IPS DF 6.9 (cell line): ENCODE measurements around the gene FNBP1.

Experiments used
- DNase-seq: peaks from one replicate; pipeline ENCODE4 v3.0.0-alpha.2; 2013; ENCODE audit warnings: low read depth, low spot score
- H3K27ac ChIP-seq: one replicate; pipeline ENCODE4 v1.5.1; 2013; ENCODE audit warnings: low read length, control low read depth
- H3K27me3 ChIP-seq: 2 replicates; pipeline ENCODE4 v1.6.1; 2013; ENCODE audit warnings: mild to moderate bottlenecking, low read length; ENCODE audit not compliant: control insufficient read depth, insufficient read depth
- H3K36me3 ChIP-seq: 2 replicates; pipeline ENCODE4 v1.6.1; 2013; ENCODE audit warnings: low read length; ENCODE audit not compliant: control insufficient read depth, insufficient read depth
- H3K4me1 ChIP-seq: 2 replicates; pipeline ENCODE4 v1.6.1; 2013; ENCODE audit warnings: low read length; ENCODE audit not compliant: control insufficient read depth, insufficient read depth
- H3K4me3 ChIP-seq: 2 replicates; pipeline ENCODE4 v1.5.1; 2013; ENCODE audit warnings: mild to moderate bottlenecking, low read length
- H3K9me3 ChIP-seq: 2 replicates; pipeline ENCODE4 v1.6.1; 2013; ENCODE audit warnings: low read length, inconsistent platforms; ENCODE audit not compliant: control insufficient read depth, insufficient read depth
- WGBS: extraction: QIAGEN DNeasy Blood & Tissue Kit; methylation state at CpG from one replicate; pipeline ENCODE4 v1.1.7; 2013; ENCODE audit warnings: mixed read lengths, missing lambda C conversion rate; ENCODE audit not compliant: insufficient read length, insufficient coverage; 5-methylcytosine and 5-hydroxymethylcytosine counted together

Gene FNBP1

DNA sequence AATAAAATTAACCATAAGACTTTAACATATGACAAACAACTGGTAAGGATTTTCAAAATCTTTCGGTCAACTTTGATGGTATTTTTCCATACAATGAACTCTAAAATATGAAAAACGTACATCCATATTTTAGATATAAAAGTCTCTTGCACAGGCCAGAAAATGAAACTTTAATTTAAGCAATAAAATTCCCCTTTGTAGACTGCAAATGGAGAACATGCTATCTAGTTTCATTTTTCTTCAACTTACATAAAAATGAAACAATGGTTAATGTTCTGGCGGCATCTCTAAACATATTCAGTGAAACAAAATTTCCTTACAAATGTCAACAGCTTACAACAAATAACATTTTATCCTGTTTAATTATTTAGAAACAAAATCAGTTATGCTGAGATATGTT is 123.7 kb downstream of the FNBP1 start:
- Histone ChIP-seq H3K27me3 (no peaks in the 10 kb centered on the region), H3K4me1 (no peaks in the 10 kb centered on the region), H3K4me3 (no peak overlapping the region), H3K36me3 (no peaks in the 10 kb centered on the region), H3K9me3 (no peaks in the 10 kb centered on the region), H3K27ac (no peak overlapping the region)
- no peak for DNase-seq
- WGBS, result no CpG with 5 or more reads among the region's 3 CpGs

DNA sequence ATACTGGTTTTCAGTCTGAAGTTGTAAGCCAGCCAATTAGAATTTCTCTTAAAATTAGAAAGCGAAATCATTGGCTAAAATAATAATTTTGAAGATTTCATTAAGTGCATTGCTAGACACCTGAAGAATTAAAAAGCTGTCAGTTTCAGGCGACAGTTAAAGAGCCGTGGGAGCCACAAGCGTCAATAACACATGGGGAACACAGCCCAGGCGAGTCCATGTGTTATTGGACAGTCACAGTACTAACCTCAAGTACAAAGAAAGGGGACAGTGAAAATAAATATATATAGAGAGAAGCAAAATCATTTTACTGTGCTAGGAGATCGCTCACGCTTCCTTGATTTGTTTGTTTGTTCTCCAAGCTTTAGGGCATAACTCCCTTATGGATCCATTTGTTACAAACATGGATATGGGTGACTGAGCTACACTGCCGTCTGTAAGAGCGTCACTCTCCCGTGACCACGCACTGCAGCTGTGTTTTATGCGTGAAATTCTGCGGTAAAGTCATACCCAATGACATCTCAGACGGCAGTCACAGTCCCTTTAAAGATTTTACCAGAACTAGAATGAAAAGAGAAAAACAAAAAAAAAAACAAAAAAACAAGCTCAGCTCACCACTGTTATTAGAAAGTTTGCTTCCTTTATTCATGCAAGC is 124.6 kb downstream of the FNBP1 start:
- Histone ChIP-seq H3K27me3 (no peaks in the 10 kb centered on the region), H3K9me3 (no peaks in the 10 kb centered on the region), H3K4me3 (no peak overlapping the region), H3K4me1 (no peaks in the 10 kb centered on the region), H3K36me3 (no peaks in the 10 kb centered on the region), H3K27ac (no peak overlapping the region)
- no peak for DNase-seq
- WGBS, result no CpG with 5 or more reads among the region's 14 CpGs

DNA sequence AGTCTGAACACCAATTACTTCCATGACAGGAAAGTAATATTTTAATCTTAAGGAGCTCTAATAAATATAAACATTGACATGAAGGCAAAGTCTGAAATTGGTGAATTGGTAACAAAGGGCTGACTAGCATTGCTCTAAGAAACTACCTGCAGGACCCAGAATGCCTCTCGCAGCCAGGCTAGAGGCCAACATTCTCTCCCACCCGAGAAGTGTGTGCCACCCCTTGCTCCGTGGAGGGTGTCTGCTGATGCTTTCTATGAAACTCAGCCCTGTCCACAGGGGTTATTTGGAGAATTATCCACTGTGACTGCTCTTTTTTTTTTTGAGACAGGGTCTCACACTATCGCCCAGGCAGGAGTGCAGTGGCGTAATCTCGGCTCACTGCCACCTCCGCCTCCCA is 126.3 kb downstream of the FNBP1 start:
- H3K4me3 ChIP-seq, result no peak overlapping the region
- H3K4me1 ChIP-seq, result no peaks in the 10 kb centered on the region
- H3K36me3 ChIP-seq, result no peaks in the 10 kb centered on the region
- WGBS, result no CpG with 5 or more reads among the region's 7 CpGs
- no peak overlapping the region for H3K27ac ChIP-seq
- H3K27me3 ChIP-seq, result no peaks in the 10 kb centered on the region
- no peak for DNase-seq
- H3K9me3 ChIP-seq, result no peaks in the 10 kb centered on the region

DNA sequence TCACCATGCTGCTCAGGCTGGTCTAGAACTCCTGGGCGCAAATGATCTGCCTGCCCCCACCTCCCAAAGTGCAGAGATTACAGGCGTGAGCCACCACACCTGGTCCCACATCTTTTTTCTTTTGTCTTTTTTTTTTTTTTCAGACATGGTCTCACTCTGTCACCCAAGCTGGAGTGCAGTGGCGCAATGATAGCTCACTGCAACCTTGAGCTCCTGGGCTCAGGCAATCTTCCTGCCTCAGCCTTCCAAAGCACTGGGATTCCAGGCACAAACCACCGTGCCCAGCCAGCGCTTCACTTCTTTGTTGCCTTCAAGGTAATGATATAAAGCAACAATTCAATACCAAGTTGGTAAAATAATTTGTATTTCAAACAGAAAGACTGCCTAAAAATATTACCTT is 128.9 kb downstream of the FNBP1 start:
- WGBS, result no CpG with 5 or more reads among the region's 5 CpGs
- no peaks in the 10 kb centered on the region for H3K36me3 ChIP-seq
- peaks cover under 1% of the 10 kb centered on the region; the same call in 1 of the 2 replicates for H3K4me1 ChIP-seq
- no peak for DNase-seq
- H3K27me3 ChIP-seq, result no peaks in the 10 kb centered on the region
- no peaks in the 10 kb centered on the region for H3K9me3 ChIP-seq
- no peak overlapping the region for H3K27ac ChIP-seq
- no peak overlapping the region for H3K4me3 ChIP-seq

DNA sequence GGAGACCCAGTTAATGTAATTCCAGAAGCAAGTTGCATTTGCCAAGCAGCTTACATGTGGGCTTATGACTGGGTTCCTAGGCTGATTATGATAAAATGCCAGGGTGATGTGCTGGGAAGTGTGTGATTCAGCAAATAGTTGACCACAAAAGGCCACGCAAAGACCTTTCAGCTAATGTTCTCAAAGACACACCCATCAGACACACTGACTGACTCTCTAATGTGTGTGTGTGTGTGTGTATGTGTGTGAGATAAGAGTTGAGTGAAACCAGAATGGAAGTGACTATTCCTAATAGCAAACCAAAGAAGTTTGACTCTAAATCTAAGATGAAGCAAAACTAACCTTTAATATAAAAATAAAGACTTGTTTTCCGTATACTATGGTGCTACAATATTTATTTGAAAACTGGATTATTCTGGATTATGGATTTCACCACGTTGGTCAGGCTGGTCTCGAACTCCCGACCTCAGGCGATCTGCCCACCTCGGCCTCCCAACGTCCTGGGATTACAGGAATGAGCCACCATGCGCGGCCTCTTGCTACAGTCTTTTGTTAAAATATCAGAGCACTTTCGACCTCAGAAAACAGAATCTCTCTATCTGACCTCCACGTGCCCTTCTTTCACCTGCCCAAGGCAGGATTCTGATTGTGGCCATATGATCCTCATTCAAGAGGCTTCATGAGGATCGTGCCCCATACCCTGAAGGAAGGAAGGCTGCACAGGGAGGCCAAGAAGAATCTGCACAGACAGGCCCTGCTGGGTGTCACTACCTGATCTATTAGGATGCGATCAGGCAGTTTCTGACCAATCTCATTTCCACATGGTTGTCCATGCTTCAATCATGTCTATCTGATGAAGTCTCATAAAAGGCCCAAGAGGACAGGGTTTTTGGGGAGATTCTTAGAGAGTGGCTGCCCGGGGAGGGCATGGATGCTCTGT is 132.1 kb downstream of the FNBP1 start:
- Histone ChIP-seq H3K27ac (no peak overlapping the region), H3K4me1 (peaks cover 2% of the 10 kb centered on the region; the same call in 1 of the 2 replicates), H3K9me3 (no peaks in the 10 kb centered on the region), H3K36me3 (no peaks in the 10 kb centered on the region), H3K4me3 (no peak overlapping the region), H3K27me3 (no peaks in the 10 kb centered on the region)
- WGBS, result no CpG with 5 or more reads among the region's 15 CpGs
- DNase-seq, result no peak

DNA sequence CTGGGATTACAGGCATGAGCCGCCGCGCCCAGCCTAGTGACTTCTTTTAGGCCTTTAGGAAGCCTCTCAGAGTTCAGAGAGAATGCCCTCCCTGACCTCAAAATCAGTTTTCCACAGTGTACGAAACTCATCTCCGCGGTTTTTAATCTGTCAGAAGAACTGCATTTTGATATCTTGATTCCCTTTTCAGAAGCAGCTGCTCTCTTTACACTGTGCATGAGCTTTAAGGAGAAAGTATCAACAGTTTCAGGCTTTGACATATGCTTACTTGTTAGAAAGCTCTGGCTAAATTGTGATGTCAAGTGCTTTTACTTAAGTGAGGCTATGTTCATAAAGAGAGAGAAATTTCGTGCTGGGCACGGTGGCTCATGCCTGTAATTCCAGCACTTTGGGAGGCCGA is 133.1 kb downstream of the FNBP1 start:
- Histone ChIP-seq H3K36me3 (no peaks in the 10 kb centered on the region), H3K9me3 (no peaks in the 10 kb centered on the region), H3K4me1 (peaks cover 2% of the 10 kb centered on the region; the same call in 1 of the 2 replicates), H3K27ac (no peak overlapping the region), H3K4me3 (no peak overlapping the region), H3K27me3 (no peaks in the 10 kb centered on the region)
- no peak for DNase-seq
- WGBS, result no CpG with 5 or more reads among the region's 9 CpGs

DNA sequence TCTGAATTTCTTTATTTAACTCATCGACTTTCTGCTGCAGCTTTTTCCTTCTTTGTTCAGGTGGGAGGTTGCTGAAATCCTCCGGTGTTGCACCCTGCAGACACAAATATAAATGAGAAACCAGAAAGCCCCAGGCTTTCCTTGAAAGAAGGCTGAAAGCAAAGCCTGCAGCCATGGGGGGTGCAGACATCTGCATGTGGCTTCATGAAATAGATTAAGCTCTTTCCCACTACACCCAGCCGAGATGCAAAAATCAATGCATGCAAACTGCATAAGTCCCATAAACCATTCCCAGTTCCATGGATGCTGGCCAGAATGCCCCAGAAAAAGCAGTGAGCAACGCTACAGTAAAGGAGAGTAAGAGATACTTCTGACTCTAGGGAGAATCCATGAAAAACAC is 134.1 kb downstream of the FNBP1 start:
- WGBS, result no CpG with 5 or more reads among the region's 4 CpGs
- Histone ChIP-seq H3K4me1 (peaks cover 2% of the 10 kb centered on the region; the same call in 1 of the 2 replicates), H3K36me3 (no peaks in the 10 kb centered on the region), H3K9me3 (no peaks in the 10 kb centered on the region), H3K27ac (no peak overlapping the region), H3K4me3 (no peak overlapping the region), H3K27me3 (no peaks in the 10 kb centered on the region)
- DNase-seq, result no peak

DNA sequence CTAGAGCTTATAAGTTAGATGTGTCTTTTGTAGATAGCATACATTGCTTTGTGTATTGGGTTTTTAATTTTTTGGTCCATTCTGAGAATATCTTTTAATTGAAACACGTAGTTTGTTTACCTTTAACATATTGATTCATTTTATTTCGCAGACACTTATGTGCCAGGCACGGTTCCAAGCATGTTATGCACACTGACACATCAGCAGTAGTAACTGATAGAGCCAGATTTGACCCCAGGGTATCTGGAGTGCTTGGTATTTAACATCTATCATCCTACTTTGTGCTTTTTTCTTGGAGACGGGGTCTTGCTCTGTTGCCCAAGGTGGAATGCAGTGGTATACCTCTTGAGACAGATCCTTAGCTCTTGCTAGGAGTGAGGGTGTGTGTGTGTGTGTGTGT is 135.8 kb downstream of the FNBP1 start:
- no peak for DNase-seq

DNA sequence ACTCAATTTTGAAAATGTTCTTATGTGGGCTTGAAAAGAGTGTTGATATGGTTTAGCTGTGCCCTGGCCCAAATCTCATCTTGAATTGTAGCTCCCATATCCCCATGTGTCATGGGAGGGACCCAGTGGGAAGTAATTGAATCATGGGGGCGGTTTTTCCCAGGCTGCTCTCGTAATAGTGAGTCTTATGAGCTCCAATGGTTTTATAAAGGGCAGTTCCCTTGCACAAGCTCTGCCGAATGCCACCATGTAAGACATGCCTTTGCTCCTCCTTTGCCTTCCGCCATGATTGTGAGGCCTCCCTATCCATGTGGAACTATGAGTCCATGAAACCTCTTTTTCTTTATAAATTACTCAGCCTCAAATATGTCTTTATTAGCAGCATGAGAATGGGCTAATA is 136.7 kb downstream of the FNBP1 start:
- Histone ChIP-seq H3K27ac (no peak overlapping the region), H3K9me3 (no peaks in the 10 kb centered on the region), H3K4me1 (peaks cover 2% of the 10 kb centered on the region; the same call in 1 of the 2 replicates), H3K27me3 (no peaks in the 10 kb centered on the region), H3K4me3 (no peak overlapping the region), H3K36me3 (no peaks in the 10 kb centered on the region)
- WGBS, result no CpG with 5 or more reads among the region's 4 CpGs
- no peak for DNase-seq

More for the DNA sequence above, 135.8 kb downstream of the FNBP1 start:
- no CpG with 5 or more reads among the region's 4 CpGs for WGBS
- no peaks in the 10 kb centered on the region for H3K9me3 ChIP-seq
- H3K36me3 ChIP-seq, result no peaks in the 10 kb centered on the region
- H3K27me3 ChIP-seq, result no peaks in the 10 kb centered on the region
- H3K4me3 ChIP-seq, result no peak overlapping the region
- H3K4me1 ChIP-seq, result peaks cover 2% of the 10 kb centered on the region; the same call in 1 of the 2 replicates
- H3K27ac ChIP-seq, result no peak overlapping the region

DNA sequence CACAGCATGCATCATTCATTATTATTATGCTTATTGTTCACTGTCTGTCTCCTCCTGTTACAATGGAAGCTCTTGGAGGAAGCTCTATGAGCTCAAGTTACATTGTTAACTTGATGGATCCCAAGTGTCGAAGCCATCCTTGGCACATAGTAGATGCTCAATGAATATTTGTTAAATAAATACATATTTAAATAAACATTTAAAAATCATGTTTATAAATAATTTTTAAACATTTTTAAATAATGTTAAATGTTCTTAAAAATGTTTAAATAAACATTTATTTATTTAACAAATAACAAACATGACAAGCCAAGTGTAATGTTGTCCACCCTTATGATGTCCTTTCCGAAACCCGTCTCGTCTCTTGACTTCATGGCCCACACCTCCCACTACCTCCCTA is 138.3 kb downstream of the FNBP1 start:
- Histone ChIP-seq H3K27me3 (no peaks in the 10 kb centered on the region), H3K36me3 (peaks cover 4% of the 10 kb centered on the region; the same call in 1 of the 2 replicates)
- no CpG with 5 or more reads among the region's 4 CpGs for WGBS

More for the DNA sequence above, 138.3 kb downstream of the FNBP1 start:
- H3K4me3 ChIP-seq, result no peak overlapping the region
- H3K4me1 ChIP-seq, result peaks cover 2% of the 10 kb centered on the region; the same call in 1 of the 2 replicates
- H3K9me3 ChIP-seq, result no peaks in the 10 kb centered on the region
- H3K27ac ChIP-seq, result no peak overlapping the region
- no peak for DNase-seq
